LNCaP clone FGC (cell line): ENCODE data around the gene FZD1.

Experiments used
- DNase-seq: peaks from one replicate; pipeline ENCODE4 v3.0.0-alpha.2; 2011; ENCODE audit warnings: low read depth
- H3K4me3 ChIP-seq: 2 replicates; pipeline ENCODE4 v1.5.1; 2011; ENCODE audit warnings: mild to moderate bottlenecking, low read depth, low read length, control low read depth
- TF ChIP-seq, protein P1 (sequence below): IDR thresholded peaks from 2 replicates; pipeline ENCODE4 v1.5.1; 2012; ENCODE audit warnings: mild to moderate bottlenecking; ENCODE audit not compliant: control insufficient read depth, insufficient read depth; ENCODE audit errors: extremely low read depth

Gene FZD1

GRCh38 chr7:91243591-91244301 is 20.5 kb upstream of the FZD1 start:
- no peak overlapping the region for H3K4me3 ChIP-seq
- TF ChIP-seq, protein P1, sequence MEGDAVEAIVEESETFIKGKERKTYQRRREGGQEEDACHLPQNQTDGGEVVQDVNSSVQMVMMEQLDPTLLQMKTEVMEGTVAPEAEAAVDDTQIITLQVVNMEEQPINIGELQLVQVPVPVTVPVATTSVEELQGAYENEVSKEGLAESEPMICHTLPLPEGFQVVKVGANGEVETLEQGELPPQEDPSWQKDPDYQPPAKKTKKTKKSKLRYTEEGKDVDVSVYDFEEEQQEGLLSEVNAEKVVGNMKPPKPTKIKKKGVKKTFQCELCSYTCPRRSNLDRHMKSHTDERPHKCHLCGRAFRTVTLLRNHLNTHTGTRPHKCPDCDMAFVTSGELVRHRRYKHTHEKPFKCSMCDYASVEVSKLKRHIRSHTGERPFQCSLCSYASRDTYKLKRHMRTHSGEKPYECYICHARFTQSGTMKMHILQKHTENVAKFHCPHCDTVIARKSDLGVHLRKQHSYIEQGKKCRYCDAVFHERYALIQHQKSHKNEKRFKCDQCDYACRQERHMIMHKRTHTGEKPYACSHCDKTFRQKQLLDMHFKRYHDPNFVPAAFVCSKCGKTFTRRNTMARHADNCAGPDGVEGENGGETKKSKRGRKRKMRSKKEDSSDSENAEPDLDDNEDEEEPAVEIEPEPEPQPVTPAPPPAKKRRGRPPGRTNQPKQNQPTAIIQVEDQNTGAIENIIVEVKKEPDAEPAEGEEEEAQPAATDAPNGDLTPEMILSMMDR: no peak
- no peak for DNase-seq

GRCh38 chr7:91247500-91247899 is 16.7 kb upstream of the FZD1 start:
- TF ChIP-seq, protein P1: no peak
- no peak overlapping the region for H3K4me3 ChIP-seq
- no peak for DNase-seq

- no peak for DNase-seq
- H3K4me3 ChIP-seq: no peak overlapping the region
- TF ChIP-seq, protein P1: no peak
These were observed 15.2 kb upstream of the FZD1 start for GRCh38 chr7:91248996-91249395.

DNA sequence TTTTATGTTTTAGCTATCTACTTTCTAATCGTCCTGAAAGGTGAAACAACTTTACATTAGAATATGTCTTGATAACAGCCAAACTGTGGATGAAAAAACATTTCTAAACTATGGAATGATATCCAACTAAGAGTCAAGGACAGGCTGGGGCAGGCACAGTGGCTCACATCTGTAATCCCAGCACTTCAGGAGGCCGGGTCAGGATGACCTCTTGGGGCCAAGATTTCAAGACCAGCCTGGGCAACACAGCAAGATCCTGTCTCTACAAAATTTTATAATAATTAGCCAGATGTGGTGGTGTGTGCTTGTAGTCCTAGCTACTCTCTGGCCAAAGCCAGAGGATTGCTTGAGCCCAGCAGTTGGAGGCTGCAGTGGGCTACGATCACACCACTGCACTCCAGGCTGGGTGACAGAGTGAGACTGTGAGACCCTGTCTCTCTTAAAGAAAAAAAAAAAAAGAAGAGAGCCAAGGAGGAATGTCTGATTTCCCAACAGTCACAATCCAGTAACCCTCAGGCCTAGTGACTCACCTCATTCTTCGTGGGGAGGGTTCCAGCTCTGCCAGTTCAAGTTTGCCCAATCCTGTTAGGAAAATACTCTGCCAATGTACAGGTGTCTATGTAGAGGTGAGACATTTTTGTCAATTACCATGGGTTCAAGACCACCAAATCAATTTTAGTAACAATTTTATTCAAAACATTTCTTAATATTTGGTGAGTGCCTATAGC is 14.6 kb upstream of the FZD1 start:
- DNase-seq: no peak

GRCh38 chr7:91250706-91251105 is 13.5 kb upstream of the FZD1 start:
- no peak overlapping the region for H3K4me3 ChIP-seq
- DNase-seq: no peak
- TF ChIP-seq, protein P1: no peak

More for the DNA sequence above, 14.6 kb upstream of the FZD1 start:
- H3K4me3 ChIP-seq: no peak overlapping the region
- TF ChIP-seq, protein P1: no peak

DNA sequence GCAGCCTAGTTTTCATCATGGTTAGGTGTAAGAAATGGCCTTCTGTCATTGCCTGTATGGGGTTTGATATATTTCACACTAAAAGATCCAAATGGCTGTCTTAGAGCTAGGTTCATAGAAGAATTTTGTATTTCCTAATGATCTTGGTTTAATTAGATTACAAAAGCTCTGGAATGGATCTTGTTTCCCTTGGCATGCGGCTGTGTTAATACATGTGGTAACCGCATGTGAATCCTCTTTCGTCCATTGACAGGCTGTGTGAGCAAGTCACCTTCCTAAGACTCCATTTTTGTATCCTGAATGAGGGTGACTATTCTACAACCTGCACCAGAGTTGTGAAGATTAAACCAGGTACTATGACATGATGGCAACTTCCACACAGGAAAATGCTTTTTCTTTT is 12.4 kb upstream of the FZD1 start:
- TF ChIP-seq, protein P1: no peak
- no peak overlapping the region for H3K4me3 ChIP-seq
- DNase-seq: no peak
